ENCODE data around the gene NUP160.

GRCh38 chr11:47891886-47892285, 43.7 kb upstream of the NUP160 start:
- TF ChIP-seq CTCF (IDR thresholded peaks at IDR 0.05) (no peak), EZH2 (IDR thresholded peaks at IDR 0.05) (no peak), EZH2phosphoT487 (IDR thresholded peaks at IDR 0.05) (no peak)
